ENCODE results near the gene IRAG1. TPM values are rescaled to one million over a fixed set of nuclear protein-coding genes. Genes with fewer than 3 reads are reported as not detected.

IRAG1 gene
- total RNA-seq, 1 donor from 2014 or later, result not detected

GRCh38 chr11:10646681-10647355 is 46.7 kb downstream of the IRAG1 start:
- intact Hi-C loops (cut with micrococcal nuclease), result no loop called here

GRCh38 chr11:10646005-10646404 is 47.5 kb downstream of the IRAG1 start:
- intact Hi-C loops (cut with micrococcal nuclease), result no loop called here

GRCh38 chr11:10645212-10645795 is 48.3 kb downstream of the IRAG1 start:
- intact Hi-C loops (cut with micrococcal nuclease), result no loop called here

Other genes starting within 250 kb of the IRAG1 start
- 27.1 and 27.2 TPM in 2 replicates for gene AMPD3, start 238.5 kb downstream of the IRAG1 start, total RNA-seq
- gene RNF141, start 152.6 kb downstream of the IRAG1 start, total RNA-seq, result 10.5 and 11.8 TPM in 2 replicates
- not detected in 2 replicates for gene LYVE1, start 125.1 kb downstream of the IRAG1 start, total RNA-seq
- 44.4 and 45.8 TPM in 2 replicates for gene CTR9, start 57.5 kb upstream of the IRAG1 start, total RNA-seq
- 785 and 818 TPM in 2 replicates for gene EIF4G2, start 115.2 kb upstream of the IRAG1 start, total RNA-seq
- gene ZBED5, start 164.3 kb upstream of the IRAG1 start, total RNA-seq, result 51.5 and 52.0 TPM in 2 replicates